Fibroblast of mammary gland (primary cell): ENCODE data around the gene OR51B4.
"Not testable (repeated sequence)": the region's sequence is repeated elsewhere in the genome, so short reads cannot be mapped to it uniquely, and the experiment has no call there.

Experiments used
- DNase-seq: peaks from one replicate; pipeline ENCODE4 v3.0.0-alpha.2; 2010; ENCODE audit warnings: low read depth
- H3K4me3 ChIP-seq: 2 replicates; pipeline ENCODE4 v1.5.1; 2011; ENCODE audit warnings: low read depth, mild to moderate bottlenecking, low read length, moderate library complexity; ENCODE audit not compliant: control insufficient read depth
- TF ChIP-seq, protein P1 (sequence below): conservative IDR thresholded peaks from 2 replicates; pipeline ENCODE4 v1.5.1; 2011; ENCODE audit warnings: low read depth, low read length, inconsistent platforms; ENCODE audit not compliant: control insufficient read depth, insufficient read depth

The OR51B4 gene

DNA sequence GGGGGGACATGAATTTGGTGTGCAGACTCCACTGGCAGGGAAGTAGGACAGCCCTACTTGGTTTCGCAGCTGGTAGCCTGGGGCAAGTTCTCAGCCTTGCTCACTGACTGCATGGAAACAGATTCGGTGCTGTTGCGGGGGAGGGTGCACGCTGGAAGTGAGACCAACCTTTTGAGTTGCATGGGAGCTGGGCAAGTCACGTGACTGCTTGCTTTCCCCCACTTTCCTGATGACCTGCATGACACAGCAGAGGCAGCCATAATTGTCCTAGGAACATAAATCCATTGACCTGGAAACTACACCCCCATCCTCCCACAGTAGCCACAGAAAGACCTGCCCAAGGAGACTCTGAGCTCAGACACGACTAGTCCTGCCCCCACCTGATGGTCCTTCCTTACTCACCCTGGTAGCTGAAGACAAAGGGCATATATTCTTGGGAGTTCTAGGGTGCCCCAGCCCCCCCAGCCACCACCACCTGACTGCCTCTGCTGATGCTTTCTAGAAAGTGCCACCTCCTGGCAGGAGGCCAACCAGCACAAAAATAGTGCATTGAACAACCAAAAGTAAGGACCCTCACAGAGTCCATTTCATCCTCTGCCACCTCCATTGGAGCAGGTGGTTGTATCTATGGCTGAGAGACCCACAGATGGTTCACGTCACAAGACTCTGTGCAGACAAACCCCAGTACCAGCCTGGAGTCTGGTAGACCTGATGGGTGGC is 43.0 kb downstream of the OR51B4 start:
- no peak overlapping the region for H3K4me3 ChIP-seq
- no peak for DNase-seq
- TF ChIP-seq, protein P1, sequence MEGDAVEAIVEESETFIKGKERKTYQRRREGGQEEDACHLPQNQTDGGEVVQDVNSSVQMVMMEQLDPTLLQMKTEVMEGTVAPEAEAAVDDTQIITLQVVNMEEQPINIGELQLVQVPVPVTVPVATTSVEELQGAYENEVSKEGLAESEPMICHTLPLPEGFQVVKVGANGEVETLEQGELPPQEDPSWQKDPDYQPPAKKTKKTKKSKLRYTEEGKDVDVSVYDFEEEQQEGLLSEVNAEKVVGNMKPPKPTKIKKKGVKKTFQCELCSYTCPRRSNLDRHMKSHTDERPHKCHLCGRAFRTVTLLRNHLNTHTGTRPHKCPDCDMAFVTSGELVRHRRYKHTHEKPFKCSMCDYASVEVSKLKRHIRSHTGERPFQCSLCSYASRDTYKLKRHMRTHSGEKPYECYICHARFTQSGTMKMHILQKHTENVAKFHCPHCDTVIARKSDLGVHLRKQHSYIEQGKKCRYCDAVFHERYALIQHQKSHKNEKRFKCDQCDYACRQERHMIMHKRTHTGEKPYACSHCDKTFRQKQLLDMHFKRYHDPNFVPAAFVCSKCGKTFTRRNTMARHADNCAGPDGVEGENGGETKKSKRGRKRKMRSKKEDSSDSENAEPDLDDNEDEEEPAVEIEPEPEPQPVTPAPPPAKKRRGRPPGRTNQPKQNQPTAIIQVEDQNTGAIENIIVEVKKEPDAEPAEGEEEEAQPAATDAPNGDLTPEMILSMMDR, result no peak

DNA sequence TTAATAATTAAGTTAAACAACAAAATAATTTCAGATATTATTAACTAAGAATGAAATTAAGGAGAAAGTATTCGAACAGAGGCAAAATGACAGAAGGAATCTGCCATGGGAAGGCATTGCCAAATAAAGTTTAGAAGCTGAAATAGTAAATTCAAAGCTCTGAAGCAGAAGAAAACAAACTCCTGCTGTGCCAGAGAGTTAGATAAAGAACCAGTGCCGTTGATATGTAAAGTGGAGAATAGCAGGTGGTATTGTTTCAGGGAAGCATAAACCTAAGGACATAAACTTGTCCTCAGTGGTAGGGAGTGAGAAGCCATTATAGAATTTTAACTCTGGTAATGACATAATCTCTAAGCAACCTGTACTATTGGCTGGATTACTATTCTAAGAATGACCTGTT is 44.5 kb downstream of the OR51B4 start:
- no peak overlapping the region for H3K4me3 ChIP-seq
- DNase-seq, result no peak
- TF ChIP-seq, protein P1, result no peak

DNA sequence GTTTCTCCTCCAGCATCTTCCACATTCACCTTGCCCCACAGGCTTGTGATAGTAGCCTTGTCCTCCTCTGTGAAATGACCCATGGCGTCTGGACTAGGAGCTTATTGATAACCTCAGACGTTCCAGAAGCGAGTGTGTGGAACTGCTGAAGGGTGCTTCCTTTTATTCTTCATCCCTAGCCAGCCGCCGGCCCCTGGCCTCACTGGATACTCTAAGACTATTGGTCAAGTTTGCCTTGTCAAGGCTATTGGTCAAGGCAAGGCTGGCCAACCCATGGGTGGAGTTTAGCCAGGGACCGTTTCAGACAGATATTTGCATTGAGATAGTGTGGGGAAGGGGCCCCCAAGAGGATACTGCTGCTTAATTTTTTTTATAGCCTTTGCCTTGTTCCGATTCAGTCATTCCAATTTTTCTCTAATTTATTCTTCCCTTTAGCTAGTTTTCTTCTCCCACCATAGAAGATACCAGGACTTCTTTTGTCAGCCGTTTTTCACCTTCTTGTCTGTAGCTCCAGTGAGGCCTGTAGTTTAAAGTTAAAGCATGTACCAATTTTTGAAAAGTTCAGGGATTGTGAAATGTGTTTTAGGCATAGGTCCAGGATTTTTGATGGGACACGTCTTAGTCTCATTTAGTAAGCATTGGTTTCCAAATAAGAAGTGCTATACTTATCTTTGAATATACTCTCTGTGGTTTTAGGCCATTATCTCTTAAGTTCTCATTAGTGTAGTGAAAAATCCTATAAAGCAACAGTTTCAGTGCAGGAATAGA is 46.9 kb downstream of the OR51B4 start, which contains the start of gene HBG2:
Gene HBG2, minus strand, starts transcription at position 136 of the 768 bp plus-strand sequence. Its CDS starts 53 bp downstream, at position 83.
- H3K4me3 ChIP-seq, result not testable (repeated sequence)
- DNase-seq, result peak; percentile 13

DNA sequence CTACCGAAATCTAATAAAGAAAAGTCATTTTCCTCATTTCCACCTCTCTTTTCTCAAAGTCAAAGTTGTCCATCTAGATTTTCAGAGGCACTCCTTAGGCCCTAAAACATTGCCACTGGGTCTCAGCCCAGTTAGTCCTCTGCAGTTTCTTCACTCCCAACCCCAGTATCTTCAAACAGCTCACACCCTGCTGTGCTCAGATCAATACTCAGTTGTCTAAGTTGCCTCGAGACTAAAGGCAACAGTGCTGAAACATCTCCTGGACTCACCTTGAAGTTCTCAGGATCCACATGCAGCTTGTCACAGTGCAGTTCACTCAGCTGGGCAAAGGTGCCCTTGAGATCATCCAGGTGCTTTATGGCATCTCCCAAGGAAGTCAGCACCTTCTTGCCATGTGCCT is 47.7 kb downstream of the OR51B4 start:
- H3K4me3 ChIP-seq, DNase-seq: not testable (repeated sequence)

DNA sequence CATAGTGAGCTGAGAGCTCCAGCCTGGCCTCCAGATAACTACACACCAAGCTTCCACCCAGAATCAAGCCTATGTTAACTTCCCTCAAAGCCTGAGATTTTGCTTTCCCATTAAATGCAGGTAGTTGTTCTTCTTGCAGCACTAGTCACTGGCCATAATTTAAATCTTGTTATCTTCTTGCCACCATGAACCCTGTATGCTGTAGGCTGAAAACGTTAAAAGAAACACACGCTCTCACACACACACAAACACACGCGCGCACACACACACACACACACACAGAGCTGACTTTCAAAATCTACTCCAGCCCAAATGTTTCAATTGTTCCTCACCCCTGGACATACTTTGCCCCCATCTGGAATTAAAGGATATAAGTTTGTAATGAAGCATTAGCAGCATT is 48.3 kb downstream of the OR51B4 start:
- not testable (repeated sequence) for DNase-seq, H3K4me3 ChIP-seq

DNA sequence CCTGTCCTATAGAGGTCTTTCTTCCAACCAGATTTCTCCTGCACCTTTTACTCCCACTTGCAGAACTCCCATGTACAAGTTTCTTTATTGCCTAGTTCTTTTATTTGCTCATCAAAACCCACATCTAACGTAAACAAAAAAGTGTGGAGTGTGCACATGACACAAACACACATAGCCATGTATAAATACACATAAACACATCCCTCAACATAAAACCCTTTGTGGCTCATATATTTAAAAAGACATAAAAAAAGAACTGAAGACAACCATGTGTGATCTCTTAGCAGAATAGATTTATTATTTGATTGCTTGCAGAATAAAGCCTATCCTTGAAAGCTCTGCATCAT is 48.9 kb downstream of the OR51B4 start:
- no peak overlapping the region for H3K4me3 ChIP-seq
- DNase-seq, result no peak
- TF ChIP-seq, protein P1, result no peak

DNA sequence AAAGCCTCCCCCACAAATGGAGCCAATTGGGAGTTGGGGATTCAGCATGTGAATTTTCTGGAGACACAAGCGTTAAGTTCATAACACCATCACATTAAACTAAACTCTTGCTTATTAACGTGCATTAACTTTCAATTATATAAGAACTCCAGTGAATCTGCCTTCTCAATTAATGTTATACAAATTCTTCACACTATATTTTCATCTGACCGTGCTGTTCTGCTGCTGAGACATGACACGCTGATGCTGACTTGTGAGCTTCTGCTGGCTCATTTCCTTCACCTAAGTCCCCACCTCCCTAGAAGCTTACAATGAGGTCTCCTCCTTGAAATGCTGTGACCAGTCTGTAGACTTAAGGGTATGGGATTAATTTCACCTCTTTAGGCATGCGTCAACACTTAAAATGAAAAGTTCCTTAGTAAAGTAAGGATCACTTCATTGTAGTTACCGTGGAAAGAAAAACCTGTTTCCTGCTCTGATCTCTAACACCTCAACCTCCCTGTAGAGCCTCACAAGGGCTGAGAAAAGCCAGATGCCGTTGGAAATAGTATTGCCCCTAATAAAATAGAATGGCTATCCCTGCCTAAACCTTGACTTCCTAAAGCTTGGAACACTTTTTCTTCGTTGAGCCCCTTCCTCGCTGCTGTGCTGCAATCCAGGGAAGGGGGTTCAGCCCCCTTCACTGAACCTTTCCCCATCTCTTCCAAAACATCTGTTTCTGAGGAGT is 49.4 kb downstream of the OR51B4 start:
- no peak overlapping the region for H3K4me3 ChIP-seq
- DNase-seq, result no peak
- TF ChIP-seq, protein P1, result no peak

DNA sequence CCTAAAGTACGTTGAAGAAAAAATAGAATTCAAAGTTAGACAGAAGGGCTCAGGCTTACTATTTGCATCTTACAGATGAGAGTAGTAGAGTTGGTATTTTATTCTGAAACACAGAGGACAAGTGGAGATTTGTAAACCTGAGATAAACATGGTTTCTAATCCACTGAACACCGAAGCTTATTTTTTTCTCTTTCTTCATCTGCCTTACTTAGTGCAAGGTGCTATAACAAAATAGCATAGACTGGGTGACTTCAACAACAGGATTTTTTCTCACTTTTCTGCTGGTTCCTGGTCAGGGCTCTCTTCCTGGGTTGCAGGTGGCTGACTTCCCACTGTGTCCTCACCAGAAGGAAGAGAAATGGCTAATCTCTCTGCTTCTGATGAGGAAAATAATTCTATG is 50.0 kb downstream of the OR51B4 start:
- TF ChIP-seq, protein P1, result no peak
- H3K4me3 ChIP-seq, result no peak overlapping the region
- no peak for DNase-seq
